Transverse colon (tissue), 4 donors: ENCODE data around the gene CRIP1. TPM values are rescaled to one million over a fixed set of nuclear protein-coding genes. Genes with fewer than 3 reads are reported as not detected.

Experiments
- DNase-seq: peaks from one replicate; pipeline ENCODE4 v3.0.0-alpha.2; 2019
- H3K27ac ChIP-seq, 4 donors: fragments of 200-600 bp; sonication (generic); 2 replicates each; pipeline ENCODE4 v1.5.1; 2016 to 2018; ENCODE audit warnings: inconsistent platforms in 4 of 4
- H3K27me3 ChIP-seq: fragments of 200-600 bp; sonication (generic); 2 replicates; pipeline ENCODE4 v1.5.1; 2017; ENCODE audit warnings: inconsistent platforms
- H3K36me3 ChIP-seq, 4 donors: fragments of 200-600 bp; sonication (generic); 2 replicates each; pipeline ENCODE4 v1.5.1; 2017 to 2019; ENCODE audit warnings: inconsistent platforms in 4 of 4
- H3K4me1 ChIP-seq, 4 donors: fragments of 200-600 bp; sonication (generic); 2 replicates each; pipeline ENCODE4 v1.5.1; 2017 to 2020; ENCODE audit warnings: inconsistent platforms in 4 of 4
- H3K4me3 ChIP-seq, 4 donors: fragments of 200-600 bp; sonication (generic); 1 replicate in 1 of 4; 2 replicates in 3 of 4; pipeline versions ENCODE4 v1.5.1 to v1.6.1; 2017 to 2019; ENCODE audit warnings: inconsistent platforms in 4 of 4
- H3K9me3 ChIP-seq, 2 donors: fragments of 200-600 bp; sonication (generic); 2 replicates each; pipeline ENCODE4 v1.5.1; 2017 to 2019; ENCODE audit warnings: inconsistent platforms in 2 of 2
- CTCF ChIP-seq, 5 experiments: fragments of 200-600 bp in 3 of 5; fragments of 450-650 bp in 2 of 5; sonication (generic) in 3 of 5; IDR thresholded peaks; 1 replicate in 2 of 5; 2 replicates in 3 of 5; pipeline ENCODE4 v1.5.1; 2016 to 2017; ENCODE audit warnings: antibody characterized with exemption in 5 of 5, inconsistent platforms in 3 of 5, mild to moderate bottlenecking in 2 of 5, moderate library complexity in 1 of 5
- EP300 ChIP-seq: sonication (generic); formaldehyde crosslinking; IDR thresholded peaks from one replicate; pipeline ENCODE4 v1.6.1; 2017; ENCODE audit warnings: antibody characterized with exemption, low read depth
- POLR2A ChIP-seq: fragments of 450-650 bp; IDR thresholded peaks from one replicate; pipeline ENCODE4 v1.6.1; 2016; ENCODE audit warnings: antibody characterized with exemption, mild to moderate bottlenecking, moderate library complexity
- POLR2AphosphoS5 ChIP-seq, 3 donors: sonication (generic); formaldehyde crosslinking; IDR thresholded peaks; one replicate each; pipeline ENCODE4 v1.6.1; 2016; ENCODE audit warnings: antibody characterized with exemption in 3 of 3
- WGBS, 2 donors: methylation state at CpG; one replicate each; pipeline ENCODE4 v1.1.5; 2018; ENCODE audit warnings: low coverage in 1 of 2; 5-methylcytosine and 5-hydroxymethylcytosine counted together
- in situ Hi-C, 4 donors: fragments of 200-750 bp; cut with MboI; loops; one replicate each; pipeline versions ENCODE4 v1.15.0 to v1.15.1; 2017; ENCODE audit warnings: low sequenced_read_pairs in 3 of 4, low pct_ligation_motif_present in 1 of 4, low pct_unique_long_range_greater_than_20kb in 1 of 4
- intact Hi-C: fragments of 100-400 bp; cut with DNase I; formaldehyde crosslinking; loops from one replicate; pipeline ENCODE4 v1.15.1; 2023; ENCODE audit warnings: low total_unique reads
- total RNA-seq, 4 donors: library from RNA; depleted of rRNA; stranded (reverse); fragments of >200 nt; gene quantifications; one replicate each; pipeline ENCODE4 v1.1.0, GENCODE V29; 2016

Gene CRIP1
- total RNA-seq, 4 donors from 2014 or later, result 16.9 to 246 (median 63.0) TPM; not detected in 1

- no peak overlapping the region for H3K4me3 ChIP-seq
- DNase-seq, result no peak
- H3K27ac ChIP-seq, result no peak overlapping the region
- no peaks in the 10 kb centered on the region for H3K4me1 ChIP-seq
- WGBS, 2 donors, result 80% methylated on average over 1 to 17 of the region's 17 CpGs
- H3K27me3 ChIP-seq, result peaks cover 45% of the 10 kb centered on the region
- intact Hi-C loops (no loop called here), in situ Hi-C loops (no loop called here)
- H3K9me3 ChIP-seq, result no peaks in the 10 kb centered on the region
- H3K36me3 ChIP-seq, result no peaks in the 10 kb centered on the region
- no peak for TF ChIP-seq CTCF (IDR thresholded peaks at IDR 0.05)
- no peak for TF ChIP-seq POLR2AphosphoS5 (IDR thresholded peaks at IDR 0.05)
- TF ChIP-seq POLR2A, result no peak
- TF ChIP-seq EP300, result no peak
Observed at GRCh38 chr14:105507247-105507646, 20.6 kb downstream of the CRIP1 start.

- Histone ChIP-seq H3K36me3 (no peaks in the 10 kb centered on the region), H3K4me3 (no peak overlapping the region), H3K9me3 (no peaks in the 10 kb centered on the region), H3K4me1 (no peaks in the 10 kb centered on the region), H3K27me3 (peaks cover 53% of the 10 kb centered on the region), H3K27ac (no peak overlapping the region)
- no peak for DNase-seq
- in situ Hi-C loops (no loop called here), intact Hi-C loops (no loop called here)
- no peak for TF ChIP-seq POLR2A
- no peak for TF ChIP-seq CTCF (IDR thresholded peaks at IDR 0.05)
- TF ChIP-seq EP300, result no peak
- no peak for TF ChIP-seq POLR2AphosphoS5 (IDR thresholded peaks at IDR 0.05)
- 83 to 100% methylated on average over 2 to 16 of the region's 16 CpGs for WGBS, 2 donors
Observed at GRCh38 chr14:105508069-105508468, 21.4 kb downstream of the CRIP1 start.

GRCh38 chr14:105508601-105509000, 21.9 kb downstream of the CRIP1 start:
- WGBS, 2 donors, result 83 to 92% methylated on average over 1 to 12 of the region's 12 CpGs
- Histone ChIP-seq H3K4me1 (no peaks in the 10 kb centered on the region), H3K27ac (no peak overlapping the region), H3K4me3 (no peak overlapping the region), H3K9me3 (no peaks in the 10 kb centered on the region), H3K36me3 (no peaks in the 10 kb centered on the region), H3K27me3 (peaks cover 56% of the 10 kb centered on the region)
- TF ChIP-seq CTCF (IDR thresholded peaks at IDR 0.05) (no peak), EP300 (no peak), POLR2A (no peak), POLR2AphosphoS5 (IDR thresholded peaks at IDR 0.05) (no peak)
- DNase-seq, result no peak
- in situ Hi-C loops, result no loop called here
- intact Hi-C loops, result no loop called here

GRCh38 chr14:105517096-105517495, 30.4 kb downstream of the CRIP1 start:
- 57 to 71% methylated on average over 1 to 5 of the region's 5 CpGs for WGBS, 2 donors
- in situ Hi-C loops, result loop anchor here in 2 of 4 donors (10.0 kb wide), 1 partner anchor 142 kb away; no protein-coding TSS in a partner anchor
- H3K27me3 ChIP-seq, result peaks cover 40% of the 10 kb centered on the region

More at GRCh38 chr14:105517096-105517495, 30.4 kb downstream of the CRIP1 start:
- Histone ChIP-seq H3K4me1 (no peaks in the 10 kb centered on the region), H3K36me3 (no peaks in the 10 kb centered on the region), H3K9me3 (no peaks in the 10 kb centered on the region), H3K27ac (no peak overlapping the region), H3K4me3 (no peak overlapping the region)
- intact Hi-C loops, result no loop called here
- TF ChIP-seq POLR2AphosphoS5 (IDR thresholded peaks at IDR 0.05) (no peak), EP300 (no peak), CTCF (IDR thresholded peaks at IDR 0.05) (no peak), POLR2A (no peak)
- DNase-seq, result no peak
